ENCODE results near the gene GAGE12J.

GAGE12J gene

GRCh38 chrX:49282647-49283011 is 39.2 kb upstream of the GAGE12J start (continued):
- no peak for TF ChIP-seq ZNF513 (tag by site-specific recombination; IDR thresholded peaks at IDR 0.05)
- TF ChIP-seq ELK4 (IDR thresholded peaks at IDR 0.05; ENCODE audit: borderline replicate concordance, low read depth, low read length), result no peak
- no peak for TF ChIP-seq ZNF16 (tag by site-specific recombination; IDR thresholded peaks at IDR 0.05; ENCODE audit: low read depth)
- no peak for TF ChIP-seq ZNF311 (tag by site-specific recombination; IDR thresholded peaks at IDR 0.05; ENCODE audit: borderline replicate concordance)
- peak; percentile 97 for TF ChIP-seq ZNF10 (tag by site-specific recombination; IDR thresholded peaks at IDR 0.05)
- no peak for TF ChIP-seq BCL6B (tag by site-specific recombination; IDR thresholded peaks at IDR 0.05)
- TF ChIP-seq ZNF248 (tag by site-specific recombination; IDR thresholded peaks at IDR 0.05), result 0 out of 2 replicates have a peak, but pooled peaks have one; percentile 7
- peak; percentile 68 for TF ChIP-seq PRDM10 (tag by site-specific recombination; IDR thresholded peaks at IDR 0.05)
- no peak for TF ChIP-seq ZIC2 (tag by site-specific recombination; IDR thresholded peaks at IDR 0.05)
- no peak for TF ChIP-seq ZNF292 (tag by site-specific recombination; IDR thresholded peaks at IDR 0.05; ENCODE audit: borderline replicate concordance, low read depth)
- TF ChIP-seq ZNF777 (tag by site-specific recombination; IDR thresholded peaks at IDR 0.05; ENCODE audit: borderline replicate concordance), result no peak
- no peak; the same call in none of the 2 replicates for TF ChIP-seq EGR2 (tag by site-specific recombination; IDR thresholded peaks at IDR 0.05; ENCODE audit: low read depth)
- TF ChIP-seq CTCF (tag by site-specific recombination; IDR thresholded peaks at IDR 0.05), result peak; percentile 79; the same call in 1 of the 2 replicates
- no peak for TF ChIP-seq ZNF112 (tag by site-specific recombination; IDR thresholded peaks at IDR 0.05)
- TF ChIP-seq ZNF785 (tag by site-specific recombination; IDR thresholded peaks at IDR 0.05), result no peak
- TF ChIP-seq ZNF658 (tag by site-specific recombination; IDR thresholded peaks at IDR 0.05), result no peak
- no peak for TF ChIP-seq ZNF416 (tag by site-specific recombination; IDR thresholded peaks at IDR 0.05)
- TF ChIP-seq PBX3 (CRISPR knock-in tag; IDR thresholded peaks at IDR 0.05), result no peak
- no peak for TF ChIP-seq ZNF146 (tag by site-specific recombination; IDR thresholded peaks at IDR 0.05)
- TF ChIP-seq ZNF169 (tag by site-specific recombination; IDR thresholded peaks at IDR 0.05), result no peak
- TF ChIP-seq ZNF121 (tag by site-specific recombination; IDR thresholded peaks at IDR 0.05), result no peak
- TF ChIP-seq ZBTB26 (tag by site-specific recombination; optimal IDR thresholded peaks at IDR 0.05), result no peak
- TF ChIP-seq ZFP41 (tag by site-specific recombination; IDR thresholded peaks at IDR 0.05; ENCODE audit: borderline replicate concordance), result no peak
- peak; percentile 38; the same call in 1 of the 2 replicates for TF ChIP-seq PATZ1 (tag by site-specific recombination; IDR thresholded peaks at IDR 0.05)
- no peak for TF ChIP-seq ZNF501 (tag by site-specific recombination; IDR thresholded peaks at IDR 0.05)
- TF ChIP-seq ZNF510 (tag by site-specific recombination; IDR thresholded peaks at IDR 0.05; ENCODE audit: insufficient replicate concordance), result no peak

Measured in HEK293 (cell line).